Kidney (tissue), 14 donors: Measurements from ENCODE around the gene ABCG5. TPM values are rescaled to one million over a fixed set of nuclear protein-coding genes. Genes with fewer than 3 reads are reported as not detected.

Experiments
- DNase-seq, 5 donors: peaks; one replicate each; pipeline ENCODE4 v3.0.0-alpha.2; 2013 to 2020
- FAIRE-seq: peaks from 2 replicates; lab custom pipeline; 2012; peaks lifted over from hg19 to GRCh38; lab: Jason Lieb, UNC
- H3K27ac ChIP-seq, 2 donors: one replicate each; pipeline ENCODE4 v1.7.0; 2013; ENCODE audit warnings: low read depth in 2 of 2, low read length in 2 of 2, inconsistent platforms in 1 of 2
- H3K27me3 ChIP-seq: one replicate; pipeline ENCODE4 v1.7.1; 2013; ENCODE audit warnings: low read length, inconsistent platforms; ENCODE audit not compliant: control insufficient read depth, insufficient read depth
- H3K36me3 ChIP-seq, 3 donors: one replicate each; pipeline versions ENCODE4 v1.7.0 to v1.7.1; 2013; ENCODE audit warnings: low read length in 3 of 3, control low read depth in 1 of 3, inconsistent platforms in 1 of 3; ENCODE audit not compliant: insufficient read depth in 3 of 3, control insufficient read depth in 2 of 3
- H3K4me1 ChIP-seq, 3 donors: one replicate each; pipeline versions ENCODE4 v1.7.0 to v1.7.1; 2013; ENCODE audit warnings: low read length in 3 of 3, inconsistent platforms in 1 of 3, low read depth in 1 of 3; ENCODE audit not compliant: control insufficient read depth in 2 of 3, insufficient read depth in 2 of 3
- H3K4me3 ChIP-seq, 3 donors: one replicate each; pipeline versions ENCODE4 v1.7.0 to v1.8.1; 2013; ENCODE audit warnings: low read length in 3 of 3, control low read depth in 1 of 3, inconsistent platforms in 1 of 3
- H3K9ac ChIP-seq, 3 donors: one replicate each; pipeline versions ENCODE4 v1.7.0 to v1.7.1; 2013; ENCODE audit warnings: low read length in 3 of 3, control low read depth in 1 of 3, inconsistent platforms in 1 of 3
- H3K9me3 ChIP-seq, 3 donors: one replicate each; pipeline versions ENCODE4 v1.7.0 to v1.7.1; 2013; ENCODE audit warnings: low read length in 3 of 3, control low read depth in 1 of 3, inconsistent platforms in 1 of 3; ENCODE audit not compliant: control insufficient read depth in 2 of 3, insufficient read depth in 1 of 3
- CTCF ChIP-seq: IDR thresholded peaks from 3 replicates; pipeline ENCODE4 v1.5.1; 2012; ENCODE audit warnings: mild to moderate bottlenecking, moderate library complexity, borderline replicate concordance; ENCODE audit not compliant: insufficient read depth; ENCODE audit errors: extremely low read depth
- intact Hi-C: fragments of 100-400 bp; cut with DNase I; formaldehyde crosslinking; loops from one replicate; pipeline ENCODE4 v1.11.1; 2022
- polyA plus RNA-seq: library from polyadenylated mRNA; stranded (reverse); fragments of 350-450 nt; fragmentation: Illumina TruSeq; extraction: RNeasy Lipid Tissue Mini Kit (QIAGEN cat#74804); gene quantifications from one replicate; pipeline ENCODE4 v1.2.3, GENCODE V29; 2014; ENCODE audit warnings: low read depth, low replicate concordance; ENCODE audit not compliant: insufficient read depth
- total RNA-seq: library from RNA; stranded (reverse); fragmentation: NEBNext Ultra II Directional; extraction: Animal tissue kit (Norgen Biotek cat#: 25700); gene quantifications from one replicate; pipeline ENCODE4 v1.2.1, GENCODE V29; 2021
- donor health status: control.
- donor health status: control.
- donor health status: control.
- donor health status: control.
- donor health status: control.
- donor health status: DM: yes; HTN: yes; CAD: no.
- donor health status: Normal renal cell carcinoma (clear cell type).

ABCG5 gene
- total and polyA plus RNA-seq, 2 donors from 2014 or later = not detected

- no peak for TF ChIP-seq CTCF
- no peak for DNase-seq
- H3K27ac ChIP-seq = peak overlapping the region; percentile 90
- intact Hi-C loops = no loop called here
- H3K36me3 ChIP-seq = peaks cover 0 to 9% (median 4%) of the 10 kb centered on the region in 3 donors
- H3K27me3 ChIP-seq = no peaks in the 10 kb centered on the region
- FAIRE-seq = no peak
- H3K4me3 ChIP-seq = peak overlapping the region; percentile 83 to 93 (median 84)
- H3K4me1 ChIP-seq = no peaks in the 10 kb centered on the region
- H3K9ac ChIP-seq = peak overlapping the region; percentile 57 to 88 (median 83)
- no peaks in the 10 kb centered on the region for H3K9me3 ChIP-seq
These were observed 64.0 kb downstream of the ABCG5 start for GRCh38 chr2:43774617-43775016.

- H3K27ac ChIP-seq = peak within 1 kb of the TSS; percentile 90
- FAIRE-seq = peak; percentile 37
- H3K9ac ChIP-seq = peak within 1 kb of the TSS; percentile 57 to 88 (median 83)
- no peaks in the 10 kb centered on the region for H3K27me3 ChIP-seq
- H3K4me3 ChIP-seq = peak within 1 kb of the TSS; percentile 83 to 93 (median 84)
- no peaks in the 10 kb centered on the region for H3K9me3 ChIP-seq
- H3K36me3 ChIP-seq = peaks cover 0 to 6% (median 4%) of the 10 kb centered on the region in 3 donors
- DNase-seq = peak; percentile 94 to 98 (median 97)
- no peak for TF ChIP-seq CTCF
- H3K4me1 ChIP-seq = no peaks in the 10 kb centered on the region
- intact Hi-C loops = no loop called here
These were observed 64.6 kb downstream of the ABCG5 start, which contains the start of gene DYNC2LI1 for GRCh38 chr2:43773876-43774613. Gene DYNC2LI1, plus strand, starts transcription at chr2:43774039. Its CDS starts 100 bp downstream, at chr2:43774139.

- peaks cover 0 to 7% (median 0%) of the 10 kb centered on the region in 3 donors for H3K36me3 ChIP-seq
- no peaks in the 10 kb centered on the region for H3K9me3 ChIP-seq
- intact Hi-C loops = no loop called here
- FAIRE-seq = no peak
- no peak for TF ChIP-seq CTCF
- H3K4me3 ChIP-seq = no peak overlapping the region
- H3K9ac ChIP-seq = no peak overlapping the region
- DNase-seq = peak in 2 of 5 donors; percentile 73 to 74
- H3K27ac ChIP-seq = no peak overlapping the region
- H3K27me3 ChIP-seq = no peaks in the 10 kb centered on the region
- peaks cover 0 to 6% (median 0%) of the 10 kb centered on the region in 3 donors for H3K4me1 ChIP-seq
These were observed 72.6 kb downstream of the ABCG5 start for GRCh38 chr2:43766006-43766405.
